GM19023 (cell line): Measurements from ENCODE around the gene PARD3B.

Source experiments
- ATAC-seq: cut with Tn5 transposase; IDR thresholded peaks from one replicate; pipeline ENCODE4 v1.9.1; 2021; ENCODE audit warnings: mild to moderate bottlenecking, moderate library complexity; ENCODE audit not compliant: unreplicated experiment

Gene PARD3B

GRCh38 chr2:205361272-205361671 is 816.0 kb downstream of the PARD3B start:
- no peak for ATAC-seq

GRCh38 chr2:205361970-205362369 is 816.7 kb downstream of the PARD3B start:
- ATAC-seq = no peak

DNA sequence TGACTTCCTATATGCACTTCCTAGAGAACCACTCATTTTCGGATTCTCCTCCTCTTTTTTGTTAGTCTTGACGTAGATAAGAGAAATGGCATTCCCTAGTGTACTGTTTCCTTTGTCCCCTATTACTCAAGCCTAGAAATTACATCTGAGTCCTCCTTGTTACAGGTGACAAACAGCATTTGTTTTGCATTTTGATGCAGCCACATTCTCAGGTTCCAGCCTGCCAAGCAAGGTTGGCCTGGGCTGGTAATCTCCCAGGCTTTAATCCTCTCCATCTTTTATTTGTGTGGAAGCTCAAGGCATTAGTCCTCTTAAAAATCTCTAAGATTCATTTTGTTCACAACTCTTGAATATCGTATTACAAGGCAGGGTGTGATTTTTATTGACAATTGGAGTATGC is 819.0 kb downstream of the PARD3B start:
- no peak for ATAC-seq

GRCh38 chr2:205366336-205367060 is 821.2 kb downstream of the PARD3B start:
- ATAC-seq = no peak

DNA sequence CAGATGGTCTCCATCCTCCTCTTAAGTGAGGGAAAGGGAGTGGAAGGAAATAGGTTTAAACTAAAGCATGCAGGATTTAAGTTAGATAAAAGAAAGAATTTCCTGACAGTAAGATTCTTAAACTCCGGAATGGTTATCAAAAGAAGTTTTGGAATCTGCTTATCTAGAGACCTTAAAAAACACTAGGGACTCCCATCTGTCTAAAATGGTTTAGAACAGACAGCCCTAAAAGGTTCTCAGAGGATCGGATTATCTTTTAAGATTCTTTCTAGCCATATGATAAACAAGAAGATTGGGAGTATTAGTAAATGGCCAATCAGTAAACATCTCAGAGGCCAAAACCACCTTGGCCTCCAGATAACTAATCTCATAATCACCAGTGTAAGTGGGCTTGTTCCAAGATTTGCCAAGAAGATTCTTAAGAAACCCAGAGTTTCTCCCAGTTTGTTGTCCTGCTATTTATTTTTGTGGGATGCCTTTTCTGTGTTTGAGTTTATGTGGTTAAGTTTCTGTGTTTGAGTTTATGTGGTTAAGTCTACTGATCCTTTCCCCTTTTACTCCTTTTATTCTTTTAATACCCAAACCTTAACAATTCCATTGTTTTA is 822.2 kb downstream of the PARD3B start:
- no peak for ATAC-seq

DNA sequence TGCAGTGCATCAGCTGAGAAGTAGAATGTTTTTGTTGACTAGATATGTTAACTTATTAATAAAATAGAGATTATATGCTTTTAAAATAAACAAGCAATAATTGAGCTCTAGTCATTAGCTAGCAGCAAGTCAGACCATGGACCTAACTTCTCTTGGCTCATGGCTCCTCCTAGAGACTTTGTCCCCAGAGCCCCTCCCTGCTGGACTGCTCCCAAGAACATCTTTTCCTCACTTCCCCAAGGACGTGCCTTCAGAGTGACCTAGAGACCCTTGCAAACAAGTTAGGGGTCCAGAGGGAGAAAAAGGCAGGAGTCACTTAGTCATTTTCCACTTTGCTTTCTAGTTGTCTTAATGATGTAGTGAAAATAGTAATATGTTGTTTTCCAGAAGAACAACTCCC is 824.5 kb downstream of the PARD3B start:
- no peak for ATAC-seq

GRCh38 chr2:205370726-205371125 is 825.5 kb downstream of the PARD3B start:
- ATAC-seq = no peak

DNA sequence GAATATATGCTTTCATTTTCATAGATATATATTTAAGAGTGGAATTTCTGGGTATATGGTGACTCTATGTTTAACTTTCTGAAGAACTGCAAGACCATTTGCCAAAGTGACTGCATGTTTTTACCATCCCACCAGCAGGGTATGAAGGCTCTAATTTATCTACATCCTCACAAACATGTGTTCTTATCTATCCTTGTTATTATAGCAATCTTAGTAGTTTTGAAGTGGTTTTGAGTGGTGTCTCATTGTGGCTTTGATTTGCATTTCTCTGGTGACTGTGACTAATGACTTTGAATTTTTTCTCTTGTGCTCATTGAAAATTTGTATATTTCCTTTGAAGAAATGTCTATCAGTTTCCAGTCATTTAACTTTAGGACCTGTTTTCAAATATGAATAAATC is 826.9 kb downstream of the PARD3B start:
- no peak for ATAC-seq

- no peak for ATAC-seq
Observed at GRCh38 chr2:205375461-205376448, 830.5 kb downstream of the PARD3B start.

DNA sequence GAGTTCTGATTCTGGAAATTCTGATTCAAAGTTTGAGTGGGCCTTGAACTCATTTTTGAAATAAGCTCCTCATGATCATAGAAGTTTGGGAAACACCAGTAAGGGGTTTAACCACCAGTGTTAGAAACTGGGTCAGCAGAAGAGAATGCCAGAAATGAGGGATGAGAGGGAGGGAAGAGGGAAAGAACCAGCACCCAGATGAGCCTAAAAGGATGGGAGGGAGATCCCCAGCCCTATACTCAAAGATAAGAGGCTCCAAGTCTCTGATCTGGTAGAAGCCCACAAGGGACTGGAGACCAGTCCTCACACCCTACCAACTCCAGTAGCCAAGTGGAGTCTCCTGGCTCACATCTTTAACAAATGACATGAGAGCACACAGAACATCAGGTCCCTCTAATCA is 832.0 kb downstream of the PARD3B start:
- ATAC-seq = no peak

GRCh38 chr2:205383601-205384000 is 838.3 kb downstream of the PARD3B start:
- ATAC-seq = no peak

GRCh38 chr2:205386109-205386508 is 840.8 kb downstream of the PARD3B start:
- ATAC-seq = no peak

GRCh38 chr2:205387350-205388055 is 842.2 kb downstream of the PARD3B start:
- ATAC-seq = no peak

- no peak for ATAC-seq
Observed at GRCh38 chr2:205390866-205391265, 845.6 kb downstream of the PARD3B start.

DNA sequence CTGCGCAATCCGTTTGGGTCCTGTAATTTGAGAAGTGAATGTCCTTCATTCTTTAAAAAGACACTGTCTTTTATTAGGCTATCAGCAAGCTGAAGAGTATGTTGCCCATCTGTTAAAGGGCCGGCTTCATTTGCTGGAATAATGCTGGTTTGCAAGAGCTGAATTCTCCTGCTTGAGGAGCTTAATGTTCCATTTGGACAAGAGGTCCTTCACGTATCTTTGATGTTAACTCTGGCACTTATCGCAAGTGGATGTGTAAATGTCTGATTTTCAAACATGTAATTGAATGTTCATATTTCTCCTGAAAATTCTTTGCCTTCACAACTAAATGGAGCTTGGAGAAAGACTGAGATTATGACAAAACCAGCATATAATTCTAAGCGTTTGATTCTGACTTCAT is 856.2 kb downstream of the PARD3B start:
- no peak for ATAC-seq

- no peak for ATAC-seq
Observed at GRCh38 chr2:205402011-205402410, 856.7 kb downstream of the PARD3B start.

GRCh38 chr2:205403244-205403825 is 858.1 kb downstream of the PARD3B start:
- no peak for ATAC-seq

- ATAC-seq = no peak
Observed at GRCh38 chr2:205405194-205405593, 859.9 kb downstream of the PARD3B start.

DNA sequence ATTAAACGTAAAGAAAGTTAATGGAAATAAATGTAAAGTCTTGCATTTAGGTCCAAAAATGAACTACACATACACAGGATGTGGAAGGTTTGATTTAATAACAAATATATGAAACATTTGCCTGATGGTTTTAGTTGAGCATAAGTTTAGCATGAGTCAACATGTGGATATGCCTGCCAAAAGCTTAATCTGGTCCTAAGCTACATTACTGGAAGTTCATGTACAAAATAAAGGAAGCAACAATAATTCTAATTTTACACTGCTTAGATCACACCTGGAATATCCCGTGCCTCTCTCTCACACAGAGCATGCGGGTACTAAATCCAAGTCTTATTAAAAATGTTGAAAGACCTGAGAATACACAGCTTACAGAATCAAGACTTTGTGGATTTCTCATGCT is 860.5 kb downstream of the PARD3B start:
- ATAC-seq = no peak

DNA sequence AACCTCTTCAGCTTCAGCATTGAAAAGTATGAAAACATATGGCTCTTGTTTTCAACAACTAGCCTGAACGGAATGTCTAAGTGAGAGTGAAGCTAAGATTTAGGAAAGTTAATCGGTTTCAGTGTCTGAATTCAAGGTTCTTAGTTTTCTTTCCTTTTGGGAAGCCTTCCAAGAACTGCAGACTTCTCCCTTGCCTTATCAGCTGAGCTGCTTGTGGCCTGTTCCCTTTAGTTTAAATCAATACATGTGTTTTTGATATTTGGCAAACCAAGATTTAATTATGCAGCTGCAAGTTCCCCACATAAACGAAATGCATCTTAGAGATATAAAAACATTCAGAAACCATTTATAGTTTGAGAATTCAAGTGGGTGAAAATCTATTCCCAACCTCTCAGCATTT is 862.7 kb downstream of the PARD3B start:
- ATAC-seq = no peak

GRCh38 chr2:205408696-205409095 is 863.4 kb downstream of the PARD3B start:
- no peak for ATAC-seq
